B cell (primary cell): ENCODE measurements around the gene GPR152. TPM values are rescaled to one million over a fixed set of nuclear protein-coding genes. Genes with fewer than 3 reads are reported as not detected.

ENCODE experiments used
- ATAC-seq: fragments of 200-7000 bp; cut with Tn5 transposase; one replicate; pipeline ENCODE4 v1.10.0; 2021; ENCODE audit warnings: low read depth, mild to moderate bottlenecking, moderate number of reproducible peaks, moderate library complexity
- CTCF ChIA-PET: fragments of 350-600 bp; sonication (Branson Sonifier 250); formaldehyde crosslinking; loops from one replicate; lab custom pipeline; 2021; ENCODE audit warnings: antibody characterized with exemption, inconsistent platforms; lab: Charles Lee
- POLR2A ChIA-PET: fragments of 350-600 bp; sonication (Branson Sonifier 250); formaldehyde crosslinking; loops from one replicate; lab custom pipeline; 2021; ENCODE audit warnings: antibody characterized with exemption; lab: Charles Lee
- DNase-seq: peaks from one replicate; pipeline ENCODE4 v3.0.0; 2013
- H2AFZ ChIP-seq: 2 replicates; pipeline ENCODE4 v1.6.1; 2012; ENCODE audit warnings: mild to moderate bottlenecking, low read depth, low read length; ENCODE audit not compliant: insufficient read depth, poor library complexity, severe bottlenecking
- H3K27ac ChIP-seq, 2 donors: 1 replicate in 1 of 2; 2 replicates in 1 of 2; pipeline ENCODE4 v1.5.1; 2012 to 2013; ENCODE audit warnings: low read length in 2 of 2, mild to moderate bottlenecking in 2 of 2, moderate library complexity in 1 of 2
- H3K27me3 ChIP-seq, 4 experiments: fragments of 200-600 bp in 1 of 4; sonication (generic) in 1 of 4; replicated peaks in 1 of 4; 1 replicate in 2 of 4; 2 replicates in 2 of 4; pipeline versions ENCODE4 v1.6.1 to v1.7.0; 2013 to 2016; ENCODE audit warnings: low read length in 3 of 4, mild to moderate bottlenecking in 2 of 4, mixed read lengths in 1 of 4, moderate library complexity in 1 of 4; ENCODE audit not compliant: insufficient read depth in 4 of 4, control insufficient read depth in 3 of 4; ENCODE audit errors: control extremely low read depth in 1 of 4
- H3K36me3 ChIP-seq, 2 experiments: replicated peaks in 1 of 2; 1 replicate in 1 of 2; 2 replicates in 1 of 2; pipeline versions ENCODE4 v1.6.1 to v1.7.1; 2013; ENCODE audit warnings: low read length in 1 of 2; ENCODE audit not compliant: insufficient read depth in 2 of 2, control insufficient read depth in 1 of 2; ENCODE audit errors: control extremely low read depth in 1 of 2, extremely low read depth in 1 of 2
- H3K4me1 ChIP-seq, 2 donors: fragments of 200-600 bp in 1 of 2; sonication (generic) in 1 of 2; 1 replicate in 1 of 2; 2 replicates in 1 of 2; pipeline versions ENCODE4 v1.5.1 to v1.6.1; 2013 to 2017; ENCODE audit warnings: low read length in 2 of 2; ENCODE audit not compliant: control insufficient read depth in 2 of 2, insufficient read depth in 2 of 2
- H3K4me2 ChIP-seq: replicated peaks from 2 replicates; pipeline ENCODE3; 2012; ENCODE audit warnings: mild to moderate bottlenecking, low read depth, low read length; ENCODE audit not compliant: poor library complexity, severe bottlenecking
- H3K4me3 ChIP-seq, 5 experiments: fragments of 200-600 bp in 1 of 5; sonication (generic) in 1 of 5; 1 replicate in 3 of 5; 2 replicates in 2 of 5; pipeline versions ENCODE4 v1.5.1 to v1.7.0; 2011 to 2016; ENCODE audit warnings: low read length in 4 of 5, mild to moderate bottlenecking in 4 of 5, low read depth in 2 of 5, control low read depth in 1 of 5, moderate library complexity in 1 of 5; ENCODE audit not compliant: insufficient read depth in 1 of 5; ENCODE audit errors: control extremely low read depth in 1 of 5, extremely low read depth in 1 of 5
- H3K79me2 ChIP-seq: fragments of 200-600 bp; sonication (generic); one replicate; pipeline ENCODE4 v1.6.0; 2016; ENCODE audit warnings: low read length; ENCODE audit not compliant: control insufficient read depth, insufficient read depth
- H3K9ac ChIP-seq: fragments of 200-600 bp; sonication (generic); 2 replicates; pipeline ENCODE4 v1.6.1; 2017; ENCODE audit warnings: mild to moderate bottlenecking, low read length, moderate library complexity
- H3K9me3 ChIP-seq, 3 donors: one replicate each; pipeline versions ENCODE4 v1.6.1 to v1.7.1; 2013; ENCODE audit warnings: low read length in 2 of 3; ENCODE audit not compliant: control insufficient read depth in 2 of 3, insufficient read depth in 1 of 3; ENCODE audit errors: control extremely low read depth in 1 of 3
- H4K20me1 ChIP-seq: 2 replicates; pipeline ENCODE4 v1.6.0; 2012; ENCODE audit warnings: mild to moderate bottlenecking, low read length; ENCODE audit not compliant: insufficient read depth, control insufficient read depth, poor library complexity, severe bottlenecking
- H3K27ac Mint-ChIP-seq: one replicate; pipeline ENCODE4 v1.8.0; 2021; ENCODE audit warnings: mixed read lengths
- H3K27me3 Mint-ChIP-seq: one replicate; pipeline ENCODE4 v1.8.0; 2021; ENCODE audit warnings: mixed read lengths
- H3K4me1 Mint-ChIP-seq: one replicate; pipeline ENCODE4 v1.8.0; 2021; ENCODE audit warnings: mixed read lengths
- H3K4me3 Mint-ChIP-seq: one replicate; pipeline ENCODE4 v1.8.0; 2021; ENCODE audit warnings: mixed read lengths
- H3K9me3 Mint-ChIP-seq: one replicate; pipeline ENCODE4 v1.8.0; 2022; ENCODE audit warnings: mixed read lengths; ENCODE audit not compliant: insufficient read depth
- CTCF ChIP-seq: fragments of 200-600 bp; IDR thresholded peaks from one replicate; pipeline ENCODE4 v1.8.0; 2022; ENCODE audit warnings: antibody characterized with exemption, mild to moderate bottlenecking
- EZH2 ChIP-seq: IDR thresholded peaks from 2 replicates; pipeline ENCODE4 v1.6.1; 2012; ENCODE audit warnings: borderline replicate concordance, low read depth, mild to moderate bottlenecking, moderate library complexity, low read length; ENCODE audit not compliant: insufficient read depth, poor library complexity, severe bottlenecking
- WGBS: methylation state at CpG from one replicate; pipeline ENCODE4 v1.1.5; 2013; ENCODE audit warnings: missing lambda C conversion rate; ENCODE audit not compliant: insufficient coverage; 5-methylcytosine and 5-hydroxymethylcytosine counted together
- intact Hi-C: fragments of 100-400 bp; cut with micrococcal nuclease; formaldehyde crosslinking; loops from one replicate; pipeline ENCODE4 v1.10.0; 2022
- polyA plus RNA-seq: library from polyadenylated mRNA; depleted of rRNA; stranded (reverse); fragments of >200 nt; gene quantifications from 2 replicates; pipeline ENCODE4 v1.2.3, GENCODE V29; 2012
- total RNA-seq, 2 donors: library from RNA; stranded (reverse); fragments of 120-200 nt in 1 of 2; gene quantifications; 1 replicate in 1 of 2; 2 replicates in 1 of 2; pipeline versions ENCODE4 v1.2.3 to v1.2.4, GENCODE V29; 2013 to 2022

Gene GPR152
- total and polyA plus RNA-seq, 2 donors (not counting 1 experiment from before 2014, with no cell fraction given) = 0.24 TPM; not detected in 1

- Mint-ChIP-seq H3K27me3 (no peaks in the 10 kb centered on the region), H3K9me3 (no peaks in the 10 kb centered on the region), H3K4me1 (peaks cover 56% of the 10 kb centered on the region), H3K4me3 (peak overlapping the region; percentile 99), H3K27ac (peak overlapping the region; percentile 100)
- ChIA-PET POLR2A (interaction anchor here (0.6 to 4.9 kb wide), 10 partner anchors 19 to 168 kb away, joined by 3 to 53 read pairs (median 6); partner anchors contain the start of genes PPP1CA, PTPRCAP, RAD9A and TBC1D10C), CTCF (interaction anchor here (0.9 to 4.0 kb wide), 8 partner anchors 21 to 133 kb away, joined by 3 to 19 read pairs (median 5); partner anchors contain the start of genes PITPNM1, PPP1CA, RAD9A and RPS6KB2)
- Histone ChIP-seq H3K9me3 (no peaks in the 10 kb centered on the region), H3K9ac (peak overlapping the region; percentile 71), H3K36me3 (peaks cover 0 to 26% of the 10 kb centered on the region in 2 experiments), H3K79me2 (peaks cover 51% of the 10 kb centered on the region), H3K27me3 (no peaks in the 10 kb centered on the region), H2AFZ (no peak overlapping the region), H3K4me3 (peak overlapping the region; percentile 8 to 99 (median 68)), H4K20me1 (peaks cover 45% of the 10 kb centered on the region), H3K4me2 (peak overlapping the region; percentile 89), H3K4me1 (peaks cover 38 to 58% of the 10 kb centered on the region in 2 donors), H3K27ac (peak overlapping the region; percentile 75 to 79)
- 52% methylated on average over 14 of the region's 16 CpGs for WGBS
- intact Hi-C loops = loop anchor here (1.0 to 2.0 kb wide), 4 partner anchors 15 to 207 kb away; partner anchors contain the start of genes CDK2AP2, PTPRCAP and TMEM134
- DNase-seq (peak; percentile 48), ATAC-seq (no peak)
- TF ChIP-seq EZH2 (no peak), CTCF (no peak)
These were observed 31.5 kb upstream of the GPR152 start for GRCh38 chr11:67483831-67484665.
